Subcutaneous adipose tissue (tissue), 4 donors: ENCODE results near the gene PPP1CA. TPM values are rescaled to one million over a fixed set of nuclear protein-coding genes. Genes with fewer than 3 reads are reported as not detected.

ENCODE experiments used
- total RNA-seq, 4 donors: library from RNA; depleted of rRNA; stranded (reverse); fragments of >200 nt; gene quantifications; one replicate each; pipeline ENCODE4 v1.1.0, GENCODE V29; 2016
- TF ChIP-seq, protein P1 (sequence below): fragments of 450-650 bp; IDR thresholded peaks from one replicate; pipeline ENCODE4 v1.5.1; 2016; ENCODE audit warnings: low read depth, mild to moderate bottlenecking, control low read depth, antibody characterized with exemption, moderate library complexity

The PPP1CA gene
- total RNA-seq, 4 donors from 2014 or later = 60.8 to 110 (median 64.9) TPM

DNA sequence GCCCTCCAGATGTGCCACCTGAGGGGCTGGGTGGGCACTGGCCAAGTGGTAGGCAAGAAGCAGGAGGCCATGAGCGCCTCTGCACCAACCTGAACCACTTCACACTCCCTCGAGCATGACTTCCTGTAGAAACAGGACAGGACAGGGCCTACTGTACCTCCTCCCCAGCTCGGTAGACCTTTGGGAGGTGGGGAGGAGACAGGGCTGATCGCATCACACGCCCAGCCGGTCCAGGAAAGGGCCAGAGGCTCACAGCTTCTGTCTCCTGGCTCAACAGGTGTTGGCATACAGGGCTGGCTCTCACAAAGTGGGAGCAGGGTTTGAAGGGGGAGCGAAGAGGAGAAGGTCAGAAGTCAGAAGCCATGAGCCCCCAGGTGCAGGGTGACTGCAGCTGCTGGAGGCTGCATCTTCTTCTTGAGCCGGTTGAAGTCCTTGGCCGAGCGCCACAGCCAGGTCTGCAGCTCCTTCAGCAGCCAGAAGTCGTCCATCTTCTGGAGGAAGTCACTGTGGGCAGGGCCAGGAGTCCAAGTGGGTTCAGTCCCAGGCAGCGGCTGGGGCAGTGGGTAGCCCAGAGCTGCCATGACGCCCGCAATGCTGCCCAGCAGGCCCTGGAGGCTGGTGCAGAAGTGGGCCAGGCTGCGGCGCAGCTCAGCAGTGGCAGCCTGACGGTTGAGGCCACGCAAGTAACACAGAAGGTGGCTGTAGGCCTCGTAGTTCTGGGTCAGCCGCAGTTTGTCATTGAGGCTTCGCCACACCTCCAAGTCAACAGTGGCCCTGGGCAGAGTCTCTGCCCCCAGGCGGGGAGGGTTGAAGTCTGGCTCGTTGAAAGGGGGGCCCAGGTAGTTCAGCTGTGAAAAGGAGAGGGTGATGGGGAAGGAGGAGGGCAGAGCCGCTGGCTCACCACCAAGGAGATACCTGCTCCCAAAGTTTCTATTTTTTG lies 36.6 kb downstream of the PPP1CA start:
- TF ChIP-seq, protein P1, sequence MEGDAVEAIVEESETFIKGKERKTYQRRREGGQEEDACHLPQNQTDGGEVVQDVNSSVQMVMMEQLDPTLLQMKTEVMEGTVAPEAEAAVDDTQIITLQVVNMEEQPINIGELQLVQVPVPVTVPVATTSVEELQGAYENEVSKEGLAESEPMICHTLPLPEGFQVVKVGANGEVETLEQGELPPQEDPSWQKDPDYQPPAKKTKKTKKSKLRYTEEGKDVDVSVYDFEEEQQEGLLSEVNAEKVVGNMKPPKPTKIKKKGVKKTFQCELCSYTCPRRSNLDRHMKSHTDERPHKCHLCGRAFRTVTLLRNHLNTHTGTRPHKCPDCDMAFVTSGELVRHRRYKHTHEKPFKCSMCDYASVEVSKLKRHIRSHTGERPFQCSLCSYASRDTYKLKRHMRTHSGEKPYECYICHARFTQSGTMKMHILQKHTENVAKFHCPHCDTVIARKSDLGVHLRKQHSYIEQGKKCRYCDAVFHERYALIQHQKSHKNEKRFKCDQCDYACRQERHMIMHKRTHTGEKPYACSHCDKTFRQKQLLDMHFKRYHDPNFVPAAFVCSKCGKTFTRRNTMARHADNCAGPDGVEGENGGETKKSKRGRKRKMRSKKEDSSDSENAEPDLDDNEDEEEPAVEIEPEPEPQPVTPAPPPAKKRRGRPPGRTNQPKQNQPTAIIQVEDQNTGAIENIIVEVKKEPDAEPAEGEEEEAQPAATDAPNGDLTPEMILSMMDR = no peak

DNA sequence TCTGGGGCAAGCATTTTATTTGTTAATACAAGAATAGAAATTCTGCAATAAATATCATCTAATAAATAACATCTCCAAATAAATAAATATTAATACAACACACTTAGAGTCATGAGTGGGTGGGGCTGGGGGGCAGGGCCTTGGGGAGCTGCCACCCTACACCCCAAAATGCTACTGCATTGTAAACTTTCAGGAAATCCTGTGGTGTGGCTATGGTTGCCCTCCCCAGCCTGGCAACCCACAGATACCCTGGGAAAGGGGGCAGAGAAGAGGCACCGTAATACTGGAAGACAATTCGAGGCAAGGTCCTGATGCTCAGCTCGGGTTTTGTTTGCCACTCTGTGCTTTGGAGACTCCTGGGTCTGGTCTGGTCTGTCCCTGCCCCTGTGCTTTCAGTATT lies 37.5 kb downstream of the PPP1CA start:
- TF ChIP-seq, protein P1 = no peak

DNA sequence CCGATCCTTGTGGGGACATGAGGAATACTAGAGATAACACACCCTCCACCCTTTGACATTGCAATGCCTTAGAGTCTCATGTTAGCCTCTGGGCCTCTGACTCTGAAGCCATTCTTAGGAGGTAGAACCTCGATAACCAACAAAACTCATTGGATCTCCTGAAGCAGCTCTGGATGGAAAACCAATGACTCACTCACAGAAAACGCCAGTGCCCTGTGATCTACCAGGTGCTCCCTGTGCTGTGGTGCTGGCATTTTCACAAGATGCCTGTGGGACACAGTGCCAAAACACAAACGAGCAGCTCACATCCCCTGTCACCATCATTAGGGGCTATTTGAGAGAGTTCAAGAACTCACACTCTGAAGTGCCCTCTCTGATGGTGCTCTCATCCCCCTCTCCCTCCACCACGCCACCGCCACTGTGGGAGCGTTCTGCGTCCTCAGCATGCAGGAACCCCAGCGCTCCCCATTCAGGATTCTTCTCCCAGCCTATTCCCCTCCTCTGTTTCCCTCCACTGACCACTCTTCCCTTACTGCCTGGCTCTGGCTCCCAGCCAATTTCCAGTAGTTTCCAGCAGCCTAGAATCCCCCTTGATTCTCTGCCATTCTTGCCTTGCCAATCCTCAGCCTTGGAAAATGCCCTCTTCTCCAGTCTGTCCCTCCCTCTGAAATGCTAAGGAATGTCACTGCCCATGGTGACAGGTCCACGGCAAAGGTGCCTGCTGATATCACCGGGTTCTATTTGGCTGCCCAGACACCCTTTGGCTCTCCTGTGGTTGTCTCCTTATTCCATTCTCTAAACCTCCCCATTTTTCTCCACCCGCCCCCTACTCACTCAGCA lies 43.6 kb downstream of the PPP1CA start:
- TF ChIP-seq, protein P1 = no peak

DNA sequence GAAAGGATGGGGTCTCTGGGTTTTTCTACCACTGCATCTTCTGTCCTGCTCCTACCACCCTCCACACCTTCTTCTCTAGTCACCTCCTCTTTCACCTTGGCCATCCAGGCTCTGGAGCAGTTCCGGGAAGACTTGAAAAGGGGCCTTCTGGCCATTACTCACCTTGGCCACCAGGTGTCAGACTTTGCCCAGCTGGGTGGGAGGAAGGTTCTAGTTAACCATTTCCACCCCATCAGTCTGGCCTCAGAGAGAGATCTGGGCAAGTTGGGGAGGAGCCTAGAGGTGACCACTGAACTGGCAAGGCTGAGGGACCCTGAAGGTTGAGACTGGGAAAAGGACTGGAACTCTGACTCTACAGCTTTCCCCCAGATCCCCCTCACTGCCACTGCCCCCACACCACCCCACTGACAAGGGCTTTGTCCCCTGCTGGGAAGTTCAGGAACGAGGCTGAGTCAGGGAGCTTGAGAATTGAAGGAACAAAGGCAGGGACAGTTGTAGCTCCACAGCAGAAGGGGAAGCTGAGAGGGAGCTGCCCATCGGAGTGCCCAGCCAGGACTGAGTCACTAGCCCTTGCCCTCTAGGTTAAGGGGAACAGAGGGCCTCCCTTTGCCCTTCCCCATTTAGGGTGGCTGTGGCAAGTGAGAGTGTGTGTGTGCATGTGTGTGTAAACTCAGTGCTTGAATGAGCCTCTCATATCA lies 44.6 kb downstream of the PPP1CA start:
- TF ChIP-seq, protein P1 = no peak

DNA sequence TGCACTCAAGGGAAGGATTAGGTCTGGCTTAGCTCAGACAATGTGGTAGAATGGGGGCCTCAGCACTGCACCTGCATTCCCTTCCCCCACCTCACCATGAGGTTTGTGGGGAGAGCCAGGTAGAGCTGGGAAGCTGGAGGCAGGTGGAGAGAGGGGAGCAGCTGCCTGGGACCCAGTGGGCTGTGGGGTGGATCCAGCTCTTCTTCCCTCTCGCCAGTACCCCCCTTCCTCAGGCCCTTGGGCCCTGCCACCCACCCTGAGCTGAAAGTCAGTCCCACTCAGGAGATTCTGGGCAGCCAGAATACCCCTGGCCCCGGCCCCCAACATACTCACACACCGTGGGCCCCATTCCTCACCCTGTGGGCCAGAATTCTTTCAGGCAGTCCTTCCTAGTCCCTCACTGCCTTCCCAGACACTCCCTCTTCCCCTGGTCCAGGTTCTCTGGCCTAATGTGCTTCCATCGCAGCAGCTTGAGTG lies 45.2 kb downstream of the PPP1CA start:
- TF ChIP-seq, protein P1 = no peak

DNA sequence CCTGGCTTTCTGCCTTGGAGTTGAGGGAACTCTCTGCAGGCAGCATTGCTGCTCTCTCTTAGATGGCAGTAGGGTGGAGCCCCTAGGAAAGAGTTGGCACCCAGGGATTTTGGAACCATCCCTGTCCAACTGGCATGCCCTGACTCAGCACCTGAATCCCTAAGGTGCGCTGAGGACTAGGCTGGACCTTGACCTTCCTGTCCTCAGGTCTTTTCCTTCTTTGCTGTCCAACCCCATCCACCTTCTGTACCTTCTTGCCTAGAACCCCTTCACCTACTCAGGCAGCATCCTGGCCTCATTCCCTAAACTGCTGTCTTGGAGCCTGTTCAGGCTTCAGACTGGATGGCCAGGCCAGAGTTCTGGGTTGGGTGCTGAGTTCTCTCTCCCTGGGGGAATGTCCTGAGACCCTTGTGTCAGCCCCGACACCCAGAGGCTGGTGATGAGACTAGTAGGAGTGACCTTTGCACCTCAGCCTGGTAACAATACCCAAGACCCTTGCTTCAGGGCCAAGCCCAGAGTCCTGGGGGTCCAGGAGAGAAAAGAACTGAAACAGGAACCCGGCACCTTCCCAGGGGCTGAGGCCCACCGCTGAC lies 45.8 kb downstream of the PPP1CA start:
- TF ChIP-seq, protein P1 = no peak
